Measurements from ENCODE around the gene ARVCF. TPM values are rescaled to one million over a fixed set of nuclear protein-coding genes. Genes with fewer than 3 reads are reported as not detected.

ARVCF gene
- polyA plus RNA-seq, 4 donors: 2.2 to 17.9 (median 7.3) TPM

- Histone ChIP-seq H3K9me3 (ENCODE audit: control insufficient read depth in 2 of 2, insufficient read depth in 1 of 2, low read depth in 1 of 2, low read length in 1 of 2) (no peaks in the 10 kb centered on the region), H3K4me3 (ENCODE audit: low read depth in 1 of 3, low read length in 3 of 3) (no peak overlapping the region), H3K27me3 (ENCODE audit: control insufficient read depth in 3 of 3, insufficient read depth in 3 of 3, low read length in 3 of 3) (peaks cover 0 to 6% (median 0%) of the 10 kb centered on the region in 3 donors), H3K27ac (ENCODE audit: low read depth in 1 of 3, low read length in 2 of 3) (no peak overlapping the region), H3K4me1 (ENCODE audit: control insufficient read depth in 3 of 3, insufficient read depth in 2 of 3, low read depth in 1 of 3, low read length in 2 of 3) (peaks cover 0 to 20% (median 2%) of the 10 kb centered on the region in 3 donors), H3K36me3 (ENCODE audit: control insufficient read depth in 3 of 3, insufficient read depth in 2 of 3, low read depth in 1 of 3, low read length in 3 of 3) (peaks cover 0 to 6% (median 0%) of the 10 kb centered on the region in 3 donors)
- no peak for DNase-seq
- WGBS, 3 donors: 65 to 72% (median 70%) methylated on average over 20 of the region's 20 CpGs
- no peak for FAIRE-seq
These were observed 5.3 kb downstream of the ARVCF start for GRCh38 chr22:20011123-20011992.

GRCh38 chr22:20010307-20011122 is 6.1 kb downstream of the ARVCF start:
- H3K9me3 ChIP-seq (ENCODE audit: control insufficient read depth in 2 of 2, insufficient read depth in 1 of 2, low read depth in 1 of 2, low read length in 1 of 2): no peaks in the 10 kb centered on the region
- DNase-seq (no peak), FAIRE-seq (no peak)
- H3K4me3 ChIP-seq (ENCODE audit: low read depth in 1 of 3, low read length in 3 of 3): no peak overlapping the region
- H3K36me3 ChIP-seq (ENCODE audit: control insufficient read depth in 3 of 3, insufficient read depth in 2 of 3, low read depth in 1 of 3, low read length in 3 of 3): peaks cover 0 to 6% (median 0%) of the 10 kb centered on the region in 3 donors
- peaks cover 0 to 20% (median 0%) of the 10 kb centered on the region in 3 donors for H3K4me1 ChIP-seq (ENCODE audit: control insufficient read depth in 3 of 3, insufficient read depth in 2 of 3, low read depth in 1 of 3, low read length in 2 of 3)
- H3K27me3 ChIP-seq (ENCODE audit: control insufficient read depth in 3 of 3, insufficient read depth in 3 of 3, low read length in 3 of 3): peaks cover 0 to 5% (median 0%) of the 10 kb centered on the region in 3 donors
- no peak overlapping the region for H3K27ac ChIP-seq (ENCODE audit: low read depth in 1 of 3, low read length in 2 of 3)
- 66 to 82% (median 69%) methylated on average over 14 of the region's 14 CpGs for WGBS, 3 donors

- Histone ChIP-seq H3K4me3 (ENCODE audit: low read depth in 1 of 3, low read length in 3 of 3) (no peak overlapping the region), H3K4me1 (ENCODE audit: control insufficient read depth in 3 of 3, insufficient read depth in 2 of 3, low read depth in 1 of 3, low read length in 2 of 3) (peaks cover 0 to 20% (median 0%) of the 10 kb centered on the region in 3 donors), H3K27me3 (ENCODE audit: control insufficient read depth in 3 of 3, insufficient read depth in 3 of 3, low read length in 3 of 3) (no peaks in the 10 kb centered on the region), H3K9me3 (ENCODE audit: control insufficient read depth in 2 of 2, insufficient read depth in 1 of 2, low read depth in 1 of 2, low read length in 1 of 2) (no peaks in the 10 kb centered on the region), H3K27ac (ENCODE audit: low read depth in 1 of 3, low read length in 2 of 3) (no peak overlapping the region), H3K36me3 (ENCODE audit: control insufficient read depth in 3 of 3, insufficient read depth in 2 of 3, low read depth in 1 of 3, low read length in 3 of 3) (peaks cover 0 to 6% (median 0%) of the 10 kb centered on the region in 3 donors)
- FAIRE-seq (no peak), DNase-seq (no peak)
- 92 to 95% (median 92%) methylated on average over 8 of the region's 8 CpGs for WGBS, 3 donors
These were observed 6.9 kb downstream of the ARVCF start for GRCh38 chr22:20009582-20010306.

- FAIRE-seq (no peak), DNase-seq (no peak)
- H3K4me3 ChIP-seq (ENCODE audit: low read depth in 1 of 3, low read length in 3 of 3): no peak overlapping the region
- H3K36me3 ChIP-seq (ENCODE audit: control insufficient read depth in 3 of 3, insufficient read depth in 2 of 3, low read depth in 1 of 3, low read length in 3 of 3): peaks cover 0 to 6% (median 0%) of the 10 kb centered on the region in 3 donors
- no peaks in the 10 kb centered on the region for H3K9me3 ChIP-seq (ENCODE audit: control insufficient read depth in 2 of 2, insufficient read depth in 1 of 2, low read depth in 1 of 2, low read length in 1 of 2)
- H3K27ac ChIP-seq (ENCODE audit: low read depth in 1 of 3, low read length in 2 of 3): no peak overlapping the region
- no peaks in the 10 kb centered on the region for H3K27me3 ChIP-seq (ENCODE audit: control insufficient read depth in 3 of 3, insufficient read depth in 3 of 3, low read length in 3 of 3)
- 93 to 97% (median 93%) methylated on average over 9 of the region's 9 CpGs for WGBS, 3 donors
- H3K4me1 ChIP-seq (ENCODE audit: control insufficient read depth in 3 of 3, insufficient read depth in 2 of 3, low read depth in 1 of 3, low read length in 2 of 3): peaks cover 0 to 20% (median 0%) of the 10 kb centered on the region in 3 donors
These were observed 7.6 kb downstream of the ARVCF start for GRCh38 chr22:20009018-20009491.

GRCh38 chr22:20008221-20008995 is 8.2 kb downstream of the ARVCF start:
- whole genome bisulfite sequencing, 3 donors: 88 to 89% (median 89%) methylated on average over 11 of the region's 11 CpGs

GRCh38 chr22:20004464-20004863 is 12.2 kb downstream of the ARVCF start:
- no peak for FAIRE-seq

More at GRCh38 chr22:20008221-20008995, 8.2 kb downstream of the ARVCF start:
- H3K27me3 ChIP-seq (ENCODE audit: control insufficient read depth in 3 of 3, insufficient read depth in 3 of 3, low read length in 3 of 3): no peaks in the 10 kb centered on the region
- H3K9me3 ChIP-seq (ENCODE audit: control insufficient read depth in 2 of 2, insufficient read depth in 1 of 2, low read depth in 1 of 2, low read length in 1 of 2): no peaks in the 10 kb centered on the region
- DNase-seq (no peak), FAIRE-seq (no peak)
- H3K36me3 ChIP-seq (ENCODE audit: control insufficient read depth in 3 of 3, insufficient read depth in 2 of 3, low read depth in 1 of 3, low read length in 3 of 3): peaks cover 0 to 6% (median 0%) of the 10 kb centered on the region in 3 donors
- H3K4me3 ChIP-seq (ENCODE audit: low read depth in 1 of 3, low read length in 3 of 3): no peak overlapping the region
- H3K4me1 ChIP-seq (ENCODE audit: control insufficient read depth in 3 of 3, insufficient read depth in 2 of 3, low read depth in 1 of 3, low read length in 2 of 3): peaks cover 0 to 20% (median 0%) of the 10 kb centered on the region in 3 donors
- no peak overlapping the region for H3K27ac ChIP-seq (ENCODE audit: low read depth in 1 of 3, low read length in 2 of 3)

GRCh38 chr22:20003304-20003703 is 13.3 kb downstream of the ARVCF start:
- Histone ChIP-seq H3K9me3 (ENCODE audit: control insufficient read depth in 2 of 2, insufficient read depth in 1 of 2, low read depth in 1 of 2, low read length in 1 of 2) (no peaks in the 10 kb centered on the region), H3K27ac (ENCODE audit: low read depth in 1 of 3, low read length in 2 of 3) (no peak overlapping the region), H3K4me3 (ENCODE audit: low read depth in 1 of 3, low read length in 3 of 3) (no peak overlapping the region), H3K36me3 (ENCODE audit: control insufficient read depth in 3 of 3, insufficient read depth in 2 of 3, low read depth in 1 of 3, low read length in 3 of 3) (no peaks in the 10 kb centered on the region), H3K27me3 (ENCODE audit: control insufficient read depth in 3 of 3, insufficient read depth in 3 of 3, low read length in 3 of 3) (no peaks in the 10 kb centered on the region), H3K4me1 (ENCODE audit: control insufficient read depth in 3 of 3, insufficient read depth in 2 of 3, low read depth in 1 of 3, low read length in 2 of 3) (no peaks in the 10 kb centered on the region)
- 95 to 100% (median 97%) methylated on average over 1 of the region's 1 CpG for WGBS, 3 donors
- no peak for FAIRE-seq
- DNase-seq: no peak

More at GRCh38 chr22:20004464-20004863, 12.2 kb downstream of the ARVCF start:
- no peaks in the 10 kb centered on the region for H3K4me1 ChIP-seq (ENCODE audit: control insufficient read depth in 3 of 3, insufficient read depth in 2 of 3, low read depth in 1 of 3, low read length in 2 of 3)
- no peak for DNase-seq
- H3K27ac ChIP-seq (ENCODE audit: low read depth in 1 of 3, low read length in 2 of 3): no peak overlapping the region
- WGBS, 3 donors: 92 to 99% (median 97%) methylated on average over 3 of the region's 3 CpGs
- no peak overlapping the region for H3K4me3 ChIP-seq (ENCODE audit: low read depth in 1 of 3, low read length in 3 of 3)
- no peaks in the 10 kb centered on the region for H3K36me3 ChIP-seq (ENCODE audit: control insufficient read depth in 3 of 3, insufficient read depth in 2 of 3, low read depth in 1 of 3, low read length in 3 of 3)
- no peaks in the 10 kb centered on the region for H3K9me3 ChIP-seq (ENCODE audit: control insufficient read depth in 2 of 2, insufficient read depth in 1 of 2, low read depth in 1 of 2, low read length in 1 of 2)
- no peaks in the 10 kb centered on the region for H3K27me3 ChIP-seq (ENCODE audit: control insufficient read depth in 3 of 3, insufficient read depth in 3 of 3, low read length in 3 of 3)
